Stimulated activated CD4-positive, alpha-beta T cell treated with anti-CD3 and anti-CD28 coated beads, Interleukin-4, amount 100 ng/mL, for 48 hours (primary cell): ENCODE data around the gene FMR1.

Source experiments
- DNase-seq, 2 donors: peaks; one replicate each; pipeline ENCODE4 v3.0.0-alpha.2; 2020; ENCODE audit warnings: low read depth in 2 of 2

FMR1 gene

GRCh38 chrX:147916375-147916968 lies 4.8 kb downstream of the FMR1 start:
- no peak for DNase-seq

GRCh38 chrX:147917700-147918695 lies 6.3 kb downstream of the FMR1 start:
- DNase-seq: no peak

- no peak for DNase-seq
Observed at GRCh38 chrX:147920161-147920666, 8.5 kb downstream of the FMR1 start.

- no peak for DNase-seq
Observed at GRCh38 chrX:147923605-147924004, 11.9 kb downstream of the FMR1 start.

- DNase-seq: no peak
Observed at GRCh38 chrX:147927256-147927655, 15.5 kb downstream of the FMR1 start.

GRCh38 chrX:147933815-147934214 lies 22.1 kb downstream of the FMR1 start:
- no peak for DNase-seq

- no peak for DNase-seq
Observed at GRCh38 chrX:147935156-147935758, 23.5 kb downstream of the FMR1 start.

- no peak for DNase-seq
Observed at GRCh38 chrX:147945286-147945685, 33.6 kb downstream of the FMR1 start.

- DNase-seq: no peak
Observed at GRCh38 chrX:147948531-147948930, 36.8 kb downstream of the FMR1 start.

GRCh38 chrX:147950352-147950751 lies 38.6 kb downstream of the FMR1 start:
- DNase-seq: no peak

GRCh38 chrX:147953976-147954375 lies 42.3 kb downstream of the FMR1 start:
- no peak for DNase-seq

GRCh38 chrX:147957291-147957690 lies 45.6 kb downstream of the FMR1 start:
- DNase-seq: no peak

- DNase-seq: no peak
Observed at GRCh38 chrX:147958291-147958690, 46.6 kb downstream of the FMR1 start.

GRCh38 chrX:147960722-147961121 lies 49.0 kb downstream of the FMR1 start:
- no peak for DNase-seq

GRCh38 chrX:147962476-147962875 lies 50.8 kb downstream of the FMR1 start:
- no peak for DNase-seq

GRCh38 chrX:147978931-147979330 lies 67.2 kb downstream of the FMR1 start:
- no peak for DNase-seq

GRCh38 chrX:147981038-147981752 lies 69.5 kb downstream of the FMR1 start, which contains the start of gene FMR1NB:
FMR1NB (plus strand) TSS chrX:147981337; CDS start chrX:147981403, 66 bp downstream.
- no peak for DNase-seq
